ENCODE measurements around the gene THAP12. TPM values are rescaled to one million over a fixed set of nuclear protein-coding genes. Genes with fewer than 3 reads are reported as not detected.

THAP12 gene
- total RNA-seq, 4 donors from 2014 or later: 42.7 to 78.6 (median 45.5) TPM

DNA sequence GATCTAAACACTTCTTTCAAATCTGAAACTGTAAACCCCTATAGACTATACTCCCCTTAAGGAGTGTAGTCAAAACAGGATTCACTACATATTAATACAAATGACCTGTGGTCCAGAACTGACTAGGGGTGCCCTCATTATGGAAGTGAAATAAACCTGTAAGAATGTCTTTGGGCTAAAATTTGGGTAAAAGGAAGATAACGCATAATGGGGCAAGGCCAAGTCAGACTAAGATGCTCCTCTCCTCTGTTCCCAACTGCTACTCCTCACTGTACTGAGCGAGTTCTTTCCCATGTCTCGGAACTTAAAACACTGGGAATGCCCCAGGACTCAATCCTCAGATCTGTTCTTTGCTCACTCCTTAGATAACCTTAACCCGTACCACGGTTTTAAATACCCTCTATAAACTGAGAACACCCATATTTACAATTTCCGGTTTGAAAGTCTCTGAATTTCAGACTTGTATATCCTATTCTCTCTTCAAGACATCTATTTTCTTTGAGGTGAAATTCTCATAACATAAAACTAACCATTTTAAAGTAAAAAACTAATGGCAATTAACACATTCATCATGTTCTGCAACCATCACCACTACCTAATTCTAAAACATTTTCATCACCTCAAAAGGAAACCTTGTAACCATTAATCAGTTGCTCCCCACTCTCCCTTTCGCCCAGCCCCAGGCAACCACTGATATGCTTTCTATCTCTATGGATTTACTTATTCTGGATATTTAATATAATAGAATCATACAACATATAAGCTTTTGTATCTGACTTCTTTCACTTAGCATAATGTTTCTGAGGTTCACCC is 4.0 kb downstream of the THAP12 start:
- TF ChIP-seq CTCF (IDR thresholded peaks at IDR 0.05; ENCODE audit: low read depth): no peak

DNA sequence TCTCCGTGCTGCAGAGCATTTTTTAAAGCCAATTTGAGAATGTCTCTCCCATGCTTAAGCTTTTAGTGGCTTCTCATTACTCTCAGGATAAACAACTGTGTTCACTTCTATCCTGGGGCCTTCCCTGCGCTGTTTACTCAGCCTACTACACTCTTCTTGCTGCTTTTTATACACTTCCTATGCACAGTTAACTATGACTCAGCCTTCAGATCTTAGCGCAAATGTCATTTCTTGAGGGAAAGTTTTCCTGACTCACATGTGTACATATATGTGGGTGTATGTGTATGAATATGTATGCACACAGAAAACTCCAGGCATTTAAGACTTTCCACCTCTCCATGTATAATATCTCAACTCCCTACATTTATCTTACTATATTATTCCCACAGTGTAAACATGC is 9.8 kb downstream of the THAP12 start:
- no peak for TF ChIP-seq CTCF (IDR thresholded peaks at IDR 0.05; ENCODE audit: low read depth)

DNA sequence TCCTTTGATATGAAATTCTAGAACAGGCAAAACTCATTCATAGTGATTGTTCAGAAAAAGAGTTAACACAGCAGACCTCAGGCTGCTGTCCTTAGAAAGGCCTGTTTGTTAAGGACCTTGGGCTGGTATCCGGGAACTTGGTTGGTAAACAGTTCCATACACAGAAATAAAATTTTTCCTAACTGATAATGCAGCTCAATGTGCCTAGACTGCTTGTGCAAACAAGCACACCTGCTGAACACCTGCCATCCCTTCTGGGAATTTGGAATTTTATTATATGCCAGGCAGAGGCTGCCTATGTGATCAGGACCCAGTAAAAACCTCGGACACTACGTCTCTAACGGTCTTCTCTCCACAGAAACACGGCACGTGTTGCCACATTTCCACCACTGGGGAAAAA is 11.5 kb downstream of the THAP12 start:
- TF ChIP-seq CTCF (IDR thresholded peaks at IDR 0.05; ENCODE audit: low read depth): no peak

GRCh38 chr11:76368490-76368889 is 12.4 kb downstream of the THAP12 start:
- TF ChIP-seq CTCF (IDR thresholded peaks at IDR 0.05; ENCODE audit: low read depth): no peak

- no peak for TF ChIP-seq CTCF (IDR thresholded peaks at IDR 0.05; ENCODE audit: low read depth)
Observed at GRCh38 chr11:76365038-76365679, 15.8 kb downstream of the THAP12 start.

GRCh38 chr11:76362716-76363115 is 18.2 kb downstream of the THAP12 start:
- TF ChIP-seq CTCF (IDR thresholded peaks at IDR 0.05; ENCODE audit: low read depth): no peak

DNA sequence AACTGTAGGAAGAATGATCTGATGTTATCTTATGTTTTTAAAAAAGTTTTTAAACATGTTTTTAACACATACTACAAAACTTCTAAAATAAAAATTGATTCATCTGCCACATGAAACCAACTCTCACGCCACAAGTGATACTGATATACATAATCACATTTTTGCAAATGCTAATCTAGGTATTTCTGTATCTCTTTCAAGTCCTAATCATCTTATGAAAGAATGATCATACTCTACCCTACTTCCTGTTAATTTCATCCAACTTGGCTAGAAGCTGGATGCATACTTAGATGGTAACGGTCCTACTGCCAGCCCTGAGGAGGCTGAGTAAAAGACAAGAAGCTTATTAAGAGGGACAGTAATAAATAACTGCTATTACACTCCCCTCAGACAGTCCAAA is 19.2 kb downstream of the THAP12 start:
- no peak for TF ChIP-seq CTCF (IDR thresholded peaks at IDR 0.05; ENCODE audit: low read depth)
